ENCODE measurements around the gene LAMA5. TPM values are rescaled to one million over a fixed set of nuclear protein-coding genes. Genes with fewer than 3 reads are reported as not detected.

LAMA5 gene
- total RNA-seq, 1 experiment from 2014 or later = 22.2 TPM

- Histone ChIP-seq H3K9me3 (no peaks in the 10 kb centered on the region), H3K36me3 (peaks cover 43% of the 10 kb centered on the region)
- DNase-seq = peak; percentile 97
Observed at GRCh38 chr20:62302341-62303061, 64.6 kb downstream of the LAMA5 start, which contains the start of gene ADRM1. TSS of gene ADRM1 (plus strand) at chr20:62302997. CDS start at chr20:62303569, 572 bp downstream.

GRCh38 chr20:62301773-62302340 lies 65.3 kb downstream of the LAMA5 start:
- peak; percentile 94 for DNase-seq
- Histone ChIP-seq H3K36me3 (peaks cover 37% of the 10 kb centered on the region), H3K27me3 (no peaks in the 10 kb centered on the region), H3K9me3 (no peaks in the 10 kb centered on the region), H3K4me3 (peak overlapping the region; percentile 86)

More at GRCh38 chr20:62302341-62303061, 64.6 kb downstream of the LAMA5 start, which contains the start of gene ADRM1:
- H3K4me3 ChIP-seq = peak within 1 kb of the TSS; percentile 86
- H3K27me3 ChIP-seq = no peaks in the 10 kb centered on the region

DNA sequence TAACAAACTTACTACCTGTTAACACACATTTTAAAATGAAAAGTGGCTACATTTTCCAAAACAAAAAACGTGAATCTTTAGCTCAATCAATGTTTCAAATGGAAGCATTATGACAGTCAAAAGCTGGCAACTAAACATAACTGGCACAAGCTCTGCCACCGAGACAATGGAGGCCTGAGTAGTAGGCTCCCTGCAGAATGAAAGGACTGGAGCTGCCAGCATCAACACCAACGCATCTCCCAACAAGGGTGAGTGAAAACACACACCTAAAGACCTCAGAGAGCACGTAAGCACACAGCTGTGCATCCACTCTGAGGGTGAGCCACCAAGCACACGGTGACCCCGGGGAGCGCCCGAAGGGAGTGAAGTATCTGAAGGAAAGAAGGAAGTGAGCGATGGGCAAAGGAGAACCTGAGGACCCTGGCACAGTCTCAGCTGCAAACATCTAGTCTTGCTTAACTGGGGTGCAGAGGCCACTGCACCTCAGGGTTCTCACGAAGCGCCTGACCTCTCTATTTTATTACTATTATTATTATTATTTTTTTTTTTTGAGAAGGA lies 65.9 kb downstream of the LAMA5 start:
- no peaks in the 10 kb centered on the region for H3K9me3 ChIP-seq
- H3K36me3 ChIP-seq = peaks cover 33% of the 10 kb centered on the region
- H3K4me3 ChIP-seq = no peak overlapping the region
- no peak for DNase-seq
- no peaks in the 10 kb centered on the region for H3K27me3 ChIP-seq

DNA sequence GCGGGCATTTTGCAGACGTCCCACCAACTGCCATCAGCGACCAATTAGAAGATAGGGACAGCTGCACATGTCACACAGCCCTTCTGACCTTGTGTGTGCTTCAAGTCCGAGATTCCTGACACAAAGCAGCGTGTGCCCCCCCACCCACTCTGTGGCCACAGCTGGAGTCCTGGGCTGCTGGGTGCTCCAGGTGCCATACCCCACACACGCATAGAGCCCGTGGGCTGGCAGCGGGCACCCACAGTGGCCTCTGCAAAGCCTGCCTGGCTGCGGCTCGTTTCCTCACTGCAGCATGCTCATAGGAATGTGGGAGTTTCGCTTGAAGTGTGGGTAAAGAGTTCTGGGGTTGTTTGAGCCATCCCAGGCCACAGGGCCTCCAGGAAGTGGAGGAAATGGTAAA lies 66.8 kb downstream of the LAMA5 start:
- Histone ChIP-seq H3K27me3 (no peaks in the 10 kb centered on the region), H3K9me3 (no peaks in the 10 kb centered on the region), H3K4me3 (no peak overlapping the region), H3K36me3 (peaks cover 33% of the 10 kb centered on the region)
- no peak for DNase-seq

DNA sequence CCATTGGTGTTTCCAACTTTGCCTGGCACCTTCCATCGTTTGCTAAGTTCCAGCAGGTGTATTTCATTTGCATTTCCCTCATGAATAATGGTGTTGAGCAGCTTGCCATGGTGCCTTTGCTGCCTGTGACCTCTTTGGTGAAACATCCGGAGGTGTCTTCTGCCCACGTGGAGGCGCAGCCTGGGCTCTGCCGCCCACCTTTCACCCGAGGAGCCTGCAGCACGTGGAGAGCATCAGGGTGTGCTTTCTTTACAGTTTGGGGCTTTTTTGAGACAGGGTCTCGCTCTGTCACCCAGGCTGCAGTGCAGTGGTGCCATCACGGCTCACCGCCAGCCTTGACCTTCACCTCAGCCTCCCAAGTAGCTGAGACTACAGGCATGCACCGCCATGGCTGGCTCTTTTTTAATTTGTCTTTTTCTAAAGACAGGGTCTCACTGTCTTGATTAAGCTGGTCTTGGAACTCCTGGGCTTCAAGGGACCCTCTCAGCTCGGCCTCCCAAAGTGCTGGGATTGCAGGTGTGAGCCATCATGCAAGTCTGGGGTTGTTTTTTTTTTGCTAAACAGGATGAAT lies 67.4 kb downstream of the LAMA5 start:
- DNase-seq = no peak
- Histone ChIP-seq H3K27me3 (no peaks in the 10 kb centered on the region), H3K4me3 (no peak overlapping the region), H3K36me3 (peaks cover 30% of the 10 kb centered on the region), H3K9me3 (no peaks in the 10 kb centered on the region)

- H3K4me3 ChIP-seq = no peak overlapping the region
- DNase-seq = no peak
- peaks cover 29% of the 10 kb centered on the region for H3K36me3 ChIP-seq
- H3K27me3 ChIP-seq = no peaks in the 10 kb centered on the region
- H3K9me3 ChIP-seq = no peaks in the 10 kb centered on the region
Observed at GRCh38 chr20:62298577-62299249, 68.4 kb downstream of the LAMA5 start.

DNA sequence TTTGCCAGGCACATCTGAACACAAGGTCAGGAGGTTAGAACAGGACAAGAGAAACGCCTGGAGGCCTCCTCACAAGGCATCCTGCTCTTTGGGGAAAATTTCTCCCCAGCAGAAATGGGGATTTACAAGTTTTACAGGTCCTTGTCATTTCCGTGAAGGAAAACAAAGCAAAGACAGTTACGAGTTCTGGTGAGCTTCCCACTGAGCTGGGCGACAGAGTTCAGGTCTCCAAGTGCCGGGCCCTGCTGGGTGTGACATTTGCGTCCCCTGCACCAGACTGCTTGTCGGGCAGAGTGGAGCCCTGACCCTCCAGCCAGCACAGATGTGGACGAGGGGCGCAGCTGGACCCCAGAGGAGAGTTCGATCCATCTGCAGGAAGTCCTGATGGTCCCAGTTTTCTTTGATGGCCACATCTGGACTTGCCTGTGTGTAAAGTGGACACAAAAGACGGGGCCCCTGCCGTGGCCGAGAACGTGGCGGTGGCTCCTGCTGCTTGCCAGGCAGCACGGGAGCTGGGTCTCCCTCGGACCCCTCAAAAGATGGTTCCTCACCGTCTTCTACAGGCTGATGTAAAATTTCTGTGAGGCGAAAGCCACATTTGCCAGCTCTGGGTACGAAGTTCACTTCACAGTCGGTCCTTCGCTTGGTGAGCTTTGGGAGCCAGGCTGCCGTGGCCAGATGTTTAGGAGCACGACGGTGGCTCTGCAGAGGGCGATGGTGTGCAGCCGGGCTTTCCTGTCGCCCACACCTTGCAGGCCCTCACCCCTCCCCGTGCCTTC lies 69.5 kb downstream of the LAMA5 start:
- Histone ChIP-seq H3K9me3 (no peaks in the 10 kb centered on the region), H3K4me3 (no peak overlapping the region), H3K36me3 (peaks cover 29% of the 10 kb centered on the region), H3K27me3 (no peaks in the 10 kb centered on the region)
- no peak for DNase-seq

- no peaks in the 10 kb centered on the region for H3K9me3 ChIP-seq
- H3K27me3 ChIP-seq = no peaks in the 10 kb centered on the region
- no peak overlapping the region for H3K4me3 ChIP-seq
- peaks cover 34% of the 10 kb centered on the region for H3K36me3 ChIP-seq
- DNase-seq = no peak
Observed at GRCh38 chr20:62296724-62297448, 70.2 kb downstream of the LAMA5 start.

DNA sequence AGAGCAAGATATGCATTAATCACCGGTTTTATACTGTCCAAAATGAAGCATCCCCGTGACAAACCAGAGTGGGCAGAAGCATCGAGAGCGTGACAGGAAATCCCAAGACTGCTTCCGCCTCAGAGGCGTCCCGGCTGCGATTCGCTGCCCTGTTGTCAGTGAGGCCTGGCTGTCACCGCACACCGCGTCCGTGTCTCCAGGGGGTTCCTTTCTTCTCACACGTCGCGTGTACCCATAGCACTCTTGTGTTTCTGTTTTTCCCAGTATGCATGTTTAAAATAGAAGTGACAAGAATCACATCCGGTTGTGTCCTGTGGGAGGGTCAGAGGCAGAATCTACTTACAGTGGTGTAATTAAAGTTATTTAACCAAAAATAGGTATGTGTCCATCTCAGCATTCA lies 72.6 kb downstream of the LAMA5 start:
- Histone ChIP-seq H3K27me3 (no peaks in the 10 kb centered on the region), H3K9me3 (no peaks in the 10 kb centered on the region), H3K36me3 (peaks cover 42% of the 10 kb centered on the region), H3K4me3 (no peak overlapping the region)
- DNase-seq = no peak

GRCh38 chr20:62293946-62294345 lies 73.2 kb downstream of the LAMA5 start:
- no peak for DNase-seq
- Histone ChIP-seq H3K27me3 (no peaks in the 10 kb centered on the region), H3K9me3 (no peaks in the 10 kb centered on the region), H3K4me3 (no peak overlapping the region), H3K36me3 (peaks cover 42% of the 10 kb centered on the region)

- Histone ChIP-seq H3K4me3 (no peak overlapping the region), H3K36me3 (peaks cover 42% of the 10 kb centered on the region), H3K9me3 (no peaks in the 10 kb centered on the region), H3K27me3 (no peaks in the 10 kb centered on the region)
- no peak for DNase-seq
Observed at GRCh38 chr20:62293111-62293784, 73.9 kb downstream of the LAMA5 start.

DNA sequence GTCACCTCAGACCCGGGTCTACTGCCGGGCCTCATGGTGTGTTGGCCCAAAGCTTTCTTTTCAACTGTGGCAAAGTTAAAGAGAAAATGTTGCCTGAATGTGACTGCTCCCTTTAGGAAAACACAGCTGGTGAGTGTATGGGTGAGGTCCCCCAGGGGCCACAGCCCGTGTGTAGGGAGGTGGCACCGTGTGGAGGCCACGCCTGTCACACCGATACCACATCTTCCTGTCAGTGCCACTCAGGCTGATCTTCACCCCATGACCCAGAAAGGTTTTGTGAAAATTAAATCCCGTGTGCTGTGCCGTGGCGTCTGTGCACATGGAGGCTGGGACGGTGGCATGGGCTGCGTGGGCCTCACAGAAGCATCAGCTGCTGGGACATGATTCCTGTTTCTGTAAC lies 75.0 kb downstream of the LAMA5 start:
- Histone ChIP-seq H3K9me3 (no peaks in the 10 kb centered on the region), H3K4me3 (no peak overlapping the region), H3K27me3 (no peaks in the 10 kb centered on the region), H3K36me3 (peaks cover 42% of the 10 kb centered on the region)
- DNase-seq = no peak

DNA sequence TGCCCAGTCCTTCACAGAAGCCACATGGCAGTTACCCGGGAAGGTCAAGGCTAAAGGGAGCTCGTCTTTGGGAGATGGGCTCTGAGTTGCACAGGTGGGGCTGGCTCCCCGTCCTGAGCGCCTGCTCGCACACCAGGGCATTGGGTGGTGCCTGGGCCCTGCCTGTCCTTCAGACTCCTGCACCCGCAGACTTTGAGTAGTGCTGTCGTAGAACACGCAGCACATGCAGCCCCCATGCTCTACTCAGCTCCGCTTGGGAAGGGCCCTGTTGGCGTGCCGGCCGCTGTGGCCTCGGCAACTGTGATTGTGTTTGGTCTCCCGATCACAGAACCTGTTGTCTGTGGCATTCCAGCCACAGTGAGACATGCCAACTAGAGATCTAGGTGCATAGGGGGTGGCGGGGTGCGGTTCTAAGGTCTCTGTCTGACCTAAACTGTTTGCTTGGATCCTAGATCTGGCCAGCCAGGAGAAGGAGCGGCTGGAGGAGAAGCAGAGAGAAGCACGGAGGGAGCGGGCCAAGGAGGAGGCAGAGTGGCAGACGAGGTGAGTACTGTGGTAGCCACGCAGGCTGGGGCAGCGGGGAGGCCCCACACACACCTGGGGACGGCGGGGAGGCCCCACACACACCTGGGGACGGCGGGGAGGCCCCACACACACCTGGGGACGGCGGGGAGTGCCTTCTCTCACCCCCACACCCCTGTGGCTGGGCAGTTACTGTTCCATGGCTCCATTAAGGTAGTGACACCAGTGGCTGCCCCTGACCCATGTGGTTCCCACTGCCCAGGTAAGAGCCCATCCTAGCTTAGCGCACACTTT lies 75.7 kb downstream of the LAMA5 start:
- no peak for DNase-seq
- no peaks in the 10 kb centered on the region for H3K9me3 ChIP-seq
- no peaks in the 10 kb centered on the region for H3K27me3 ChIP-seq
- no peak overlapping the region for H3K4me3 ChIP-seq
- peaks cover 47% of the 10 kb centered on the region for H3K36me3 ChIP-seq

DNA sequence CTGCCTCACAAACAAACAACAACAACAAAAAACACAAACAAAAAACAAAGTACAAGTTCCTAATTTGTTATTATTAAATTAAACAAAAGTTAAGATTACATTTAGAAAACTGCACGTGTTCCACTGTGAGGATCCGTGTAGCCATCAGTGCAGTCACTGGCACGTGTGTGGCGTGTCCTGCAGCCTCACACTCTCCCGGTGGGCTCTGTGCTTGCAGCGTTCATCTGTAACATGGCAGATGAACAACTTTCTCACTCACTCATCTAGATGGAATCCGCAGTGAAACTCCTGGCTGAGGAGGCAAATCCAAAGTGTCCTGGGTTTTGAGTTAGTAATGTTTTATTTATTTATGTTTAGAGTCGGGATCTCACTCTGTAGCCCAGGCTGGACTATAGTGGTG lies 77.2 kb downstream of the LAMA5 start:
- Histone ChIP-seq H3K4me3 (no peak overlapping the region), H3K9me3 (no peaks in the 10 kb centered on the region), H3K36me3 (peaks cover 43% of the 10 kb centered on the region), H3K27me3 (no peaks in the 10 kb centered on the region)
- no peak for DNase-seq

DNA sequence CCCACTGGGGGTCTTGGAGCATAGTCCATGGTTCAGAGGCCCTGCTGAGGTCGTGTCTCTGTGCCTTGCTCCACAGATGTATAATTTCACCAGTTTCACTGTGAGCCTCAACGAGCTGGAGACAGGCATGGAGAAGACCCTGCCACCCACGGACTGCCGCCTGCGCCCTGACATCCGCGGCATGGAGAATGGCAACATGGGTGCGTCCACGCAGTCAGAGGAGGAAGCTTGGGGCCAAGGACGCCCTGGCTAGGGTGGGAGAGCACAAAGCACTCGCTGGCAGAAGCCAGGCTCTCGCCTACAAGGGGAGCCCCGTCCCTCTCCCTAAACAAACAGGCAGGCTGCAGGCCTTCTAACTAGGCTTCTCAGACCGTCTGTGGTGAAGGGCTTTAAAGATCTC lies 78.0 kb downstream of the LAMA5 start:
- no peaks in the 10 kb centered on the region for H3K9me3 ChIP-seq
- no peak overlapping the region for H3K4me3 ChIP-seq
- H3K36me3 ChIP-seq = peaks cover 42% of the 10 kb centered on the region
- no peaks in the 10 kb centered on the region for H3K27me3 ChIP-seq
- DNase-seq = no peak
